ENCODE measurements around the gene GUCY2F. TPM values are rescaled to one million over a fixed set of nuclear protein-coding genes. Genes with fewer than 3 reads are reported as not detected.

Gene GUCY2F
- total RNA-seq, 1 experiment from 2014 or later = not detected

- H3K36me3 ChIP-seq (ENCODE audit: control insufficient read depth in 1 of 2, insufficient read depth in 2 of 2, low read length in 2 of 2) = no peaks in the 10 kb centered on the region
- no peaks in the 10 kb centered on the region for H3K9me2 ChIP-seq (ENCODE audit: insufficient read depth)
- H3K4me2 ChIP-seq (ENCODE audit: low read length) = peak overlapping the region; percentile 68
- no peaks in the 10 kb centered on the region for H3K9me3 ChIP-seq (ENCODE audit: control insufficient read depth in 1 of 2, insufficient read depth in 1 of 2, low read depth in 1 of 2, low read length in 2 of 2)
- no peaks in the 10 kb centered on the region for H3K79me2 ChIP-seq (ENCODE audit: insufficient read depth, low read length)
- peak; percentile 54 for DNase-seq (ENCODE audit: low read depth, low spot score)
- ChIA-PET RAD21 (ENCODE audit: low non-redundant PET in 1 of 2, low total read pairs in 2 of 2, uncharacterized antibody in 2 of 2, unreplicated experiment in 2 of 2) (no interaction called here), POLR2A (no interaction called here), CTCF (interaction anchor here (0.8 to 2.2 kb wide), 5 partner anchors 10 to 776 kb away, joined by 3 to 12 read pairs (median 4); no protein-coding TSS in a partner anchor)
- TF ChIP-seq MAX (IDR thresholded peaks at IDR 0.05) (0 out of 2 replicates have a peak, but pooled peaks have one; percentile 23), SP1 (IDR thresholded peaks at IDR 0.05; ENCODE audit: low read depth) (no peak), EGR1 (IDR thresholded peaks at IDR 0.05; ENCODE audit: low read depth) (no peak), FOSL1 (IDR thresholded peaks at IDR 0.05; ENCODE audit: low read depth) (no peak), EZH2phosphoT487 (IDR thresholded peaks at IDR 0.05; ENCODE audit: borderline replicate concordance) (no peak), SIN3A (IDR thresholded peaks at IDR 0.05; ENCODE audit: low read depth) (no peak), REST (IDR thresholded peaks at IDR 0.05; ENCODE audit: low read depth) (no peak), POLR2A (IDR thresholded peaks at IDR 0.05; ENCODE audit: borderline replicate concordance, extremely low read depth, insufficient read depth, insufficient read length) (no peak), RAD21 (IDR thresholded peaks at IDR 0.05; ENCODE audit: low read depth) (peak; percentile 51), ZFX (IDR thresholded peaks at IDR 0.05) (no peak), CEBPB (IDR thresholded peaks at IDR 0.05; ENCODE audit: low read depth) (no peak), SRF (IDR thresholded peaks at IDR 0.05; ENCODE audit: low read depth) (no peak), EZH2 (IDR thresholded peaks at IDR 0.05) (no peak), POLR2AphosphoS5 (IDR thresholded peaks at IDR 0.05; ENCODE audit: low read depth, low read length) (no peak), ZNF274 (IDR thresholded peaks at IDR 0.05; ENCODE audit: low read depth, low read length) (no peak), JUND (IDR thresholded peaks at IDR 0.05) (no peak), CTCF (IDR thresholded peaks at IDR 0.05 in 2 of 3, conservative IDR thresholded peaks at IDR 0.05 in 1 of 3; ENCODE audit: borderline replicate concordance in 1 of 3, insufficient read depth in 1 of 3, low read depth in 2 of 3, low read length in 2 of 3) (peak; percentile 42 to 88 (median 49)), CBX3 (IDR thresholded peaks at IDR 0.05; ENCODE audit: low read depth) (no peak), ZBTB33 (IDR thresholded peaks at IDR 0.05; ENCODE audit: extremely low read depth, insufficient replicate concordance, low read length) (no peak)
- H4K20me1 ChIP-seq (ENCODE audit: insufficient read depth) = no peaks in the 10 kb centered on the region
- peak overlapping the region; percentile 63 for H2AFZ ChIP-seq (ENCODE audit: low read depth, low read length, poor library complexity, severe bottlenecking)
- no peaks in the 10 kb centered on the region for H3K27me3 ChIP-seq (ENCODE audit: insufficient read depth, low read length)
- no peak overlapping the region for H3K27ac ChIP-seq (ENCODE audit: low read depth, low read length)
- BruUV-seq (replicated peaks) = no TSS peak
- H3K4me3 ChIP-seq (replicated peaks in 1 of 2; ENCODE audit: low read depth in 1 of 2, low read length in 2 of 2) = peak overlapping the region; percentile 16 to 44; a peak in 3 of 4 replicates
- intact Hi-C loops (cut with micrococcal nuclease) = loop anchor here (10.0 kb wide), 1 partner anchor 771 kb away; no protein-coding TSS in a partner anchor
- peak; percentile 87 for ATAC-seq
- peaks cover 3 to 17% of the 10 kb centered on the region in 2 experiments; a peak in 2 of 4 replicates for H3K4me1 ChIP-seq (ENCODE audit: control insufficient read depth in 1 of 2, insufficient read depth in 2 of 2, low read length in 2 of 2)
- no peak overlapping the region for H3K9ac ChIP-seq (ENCODE audit: low read length)
Measured at GRCh38 chrX:109475174-109475891, 6.6 kb downstream of the GUCY2F start.
